GM19099 (cell line): Measurements from ENCODE around the gene PCDHGA12.
"Not testable (repeated sequence)": the region's sequence is repeated elsewhere in the genome, so short reads cannot be mapped to it uniquely, and the experiment has no call there.

Experiments used
- POLR2A ChIP-seq: IDR thresholded peaks from 3 replicates; pipeline ENCODE4 v1.6.1; 2011; ENCODE audit warnings: low read depth; ENCODE audit not compliant: insufficient read length; ENCODE audit errors: extremely low read depth

PCDHGA12 gene

GRCh38 chr5:141430332-141431113 is at the start of gene PCDHGA12:
PCDHGA12 (plus strand) TSS chr5:141430507; CDS start chr5:141430760, 253 bp downstream.
- TF ChIP-seq POLR2A: no peak

GRCh38 chr5:141382469-141383294 is 47.6 kb upstream of the PCDHGA12 start, which contains the start of gene PCDHGA7:
PCDHGA7 (plus strand) TSS chr5:141382742; CDS start chr5:141382900, 158 bp downstream.
- TF ChIP-seq POLR2A: no peak

GRCh38 chr5:141383345-141383744 is 47.0 kb upstream of the PCDHGA12 start:
- no peak for TF ChIP-seq POLR2A

DNA sequence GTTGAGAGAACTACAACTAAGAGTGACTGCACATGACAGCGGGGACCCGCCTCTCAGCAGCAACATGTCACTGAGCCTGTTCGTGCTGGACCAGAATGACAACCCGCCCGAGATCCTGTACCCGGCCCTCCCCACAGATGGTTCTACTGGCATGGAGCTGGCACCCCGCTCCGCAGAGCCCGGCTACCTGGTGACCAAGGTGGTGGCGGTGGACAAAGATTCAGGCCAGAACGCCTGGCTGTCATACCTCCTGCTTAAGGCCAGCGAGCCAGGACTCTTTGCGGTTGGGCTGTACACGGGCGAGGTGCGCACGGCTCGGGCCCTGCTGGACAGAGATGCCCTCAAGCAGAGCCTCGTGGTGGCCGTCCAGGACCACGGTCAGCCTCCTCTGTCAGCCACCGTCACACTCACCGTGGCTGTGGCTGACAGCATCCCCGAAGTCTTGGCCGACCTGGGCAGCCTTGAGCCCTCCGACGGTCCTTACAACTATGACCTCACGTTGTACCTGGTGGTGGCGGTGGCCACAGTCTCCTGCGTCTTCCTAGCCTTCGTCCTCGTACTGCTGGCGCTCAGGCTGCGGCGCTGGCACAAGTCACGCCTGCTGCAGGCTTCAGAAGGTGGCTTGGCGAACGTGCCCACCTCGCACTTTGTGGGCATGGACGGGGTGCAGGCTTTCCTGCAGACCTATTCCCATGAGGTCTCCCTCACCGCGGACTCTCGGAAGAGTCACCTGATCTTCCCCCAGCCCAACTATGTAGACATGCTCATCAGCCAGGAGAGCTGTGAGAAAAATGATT is 45.6 kb upstream of the PCDHGA12 start:
- TF ChIP-seq POLR2A: no peak

DNA sequence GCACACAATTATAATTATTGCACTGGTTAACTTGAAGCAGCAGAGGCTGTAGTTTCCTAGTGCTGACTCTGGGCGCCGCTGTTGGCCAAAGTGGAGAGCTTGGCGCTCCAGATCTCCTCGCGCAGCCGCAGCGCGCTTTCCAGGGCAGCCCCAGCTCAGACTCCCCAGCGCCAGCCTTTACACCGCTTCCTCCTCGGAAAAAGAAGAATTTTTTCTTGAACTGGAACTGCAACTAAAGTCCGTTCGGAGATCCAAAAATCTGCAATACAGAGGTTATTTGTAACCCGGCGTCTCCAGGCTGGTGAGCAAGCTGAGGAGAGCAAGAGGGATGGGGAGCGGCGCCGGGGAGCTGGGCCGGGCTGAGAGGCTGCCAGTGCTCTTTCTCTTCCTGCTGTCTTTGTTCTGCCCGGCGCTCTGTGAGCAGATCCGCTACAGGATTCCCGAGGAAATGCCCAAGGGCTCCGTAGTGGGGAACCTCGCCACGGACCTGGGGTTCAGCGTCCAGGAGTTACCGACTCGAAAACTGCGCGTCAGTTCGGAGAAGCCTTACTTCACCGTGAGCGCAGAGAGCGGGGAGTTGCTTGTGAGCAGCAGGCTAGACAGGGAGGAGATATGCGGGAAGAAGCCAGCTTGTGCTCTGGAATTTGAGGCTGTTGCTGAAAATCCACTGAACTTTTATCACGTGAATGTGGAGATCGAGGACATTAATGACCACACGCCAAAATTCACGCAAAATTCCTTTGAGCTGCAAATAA is 42.6 kb upstream of the PCDHGA12 start, which contains the start of gene PCDHGB4:
TSS of gene PCDHGB4 (plus strand) at position 142 of the 755 bp plus-strand sequence. CDS start at position 329, 187 bp downstream.
- TF ChIP-seq POLR2A: not testable (repeated sequence)

DNA sequence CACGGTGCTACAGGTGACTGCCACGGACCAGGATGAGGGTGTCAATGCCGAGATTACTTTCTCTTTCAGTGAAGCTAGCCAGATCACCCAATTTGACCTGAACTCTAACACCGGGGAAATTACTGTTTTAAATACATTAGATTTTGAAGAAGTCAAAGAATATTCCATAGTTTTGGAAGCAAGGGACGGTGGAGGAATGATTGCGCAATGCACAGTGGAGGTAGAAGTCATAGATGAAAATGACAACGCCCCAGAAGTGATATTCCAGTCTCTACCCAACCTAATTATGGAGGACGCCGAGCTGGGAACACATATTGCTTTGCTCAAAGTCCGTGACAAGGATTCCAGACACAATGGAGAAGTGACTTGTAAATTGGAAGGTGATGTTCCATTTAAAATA is 41.6 kb upstream of the PCDHGA12 start:
- TF ChIP-seq POLR2A: no peak

- no peak for TF ChIP-seq POLR2A
Measured at GRCh38 chr5:141389153-141390042, 40.9 kb upstream of the PCDHGA12 start.

GRCh38 chr5:141392429-141393198 is 37.7 kb upstream of the PCDHGA12 start, which contains the start of gene PCDHGA8:
PCDHGA8 (plus strand) TSS chr5:141392633; CDS start chr5:141392814, 181 bp downstream.
- TF ChIP-seq POLR2A: no peak

DNA sequence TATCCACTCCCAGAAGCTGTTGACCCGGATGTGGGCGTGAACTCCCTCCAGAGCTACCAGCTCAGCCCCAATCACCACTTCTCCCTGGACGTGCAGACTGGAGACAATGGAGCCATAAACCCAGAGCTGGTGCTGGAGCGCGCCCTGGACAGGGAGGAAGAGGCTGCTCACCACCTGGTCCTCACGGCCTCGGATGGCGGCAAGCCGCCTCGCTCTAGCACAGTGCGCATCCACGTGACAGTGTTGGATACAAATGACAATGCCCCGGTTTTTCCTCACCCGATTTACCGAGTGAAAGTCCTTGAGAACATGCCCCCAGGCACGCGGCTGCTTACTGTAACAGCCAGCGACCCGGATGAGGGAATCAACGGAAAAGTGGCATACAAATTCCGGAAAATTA is 37.0 kb upstream of the PCDHGA12 start:
- TF ChIP-seq POLR2A: no peak

- TF ChIP-seq POLR2A: not testable (repeated sequence)
Measured at GRCh38 chr5:141397756-141398551, 32.4 kb upstream of the PCDHGA12 start, which contains the start of gene PCDHGB5. PCDHGB5 (plus strand) TSS chr5:141397947; CDS start chr5:141398128, 181 bp downstream.

- no peak for TF ChIP-seq POLR2A
Measured at GRCh38 chr5:141398608-141399007, 31.7 kb upstream of the PCDHGA12 start.
